ENCODE results near the gene DROSHA. TPM values are rescaled to one million over a fixed set of nuclear protein-coding genes. Genes with fewer than 3 reads are reported as not detected.
A peak's percentile ranks its signal among the peaks of the same experiment; 100 is the strongest.
"Not testable (repeated sequence)": the region's sequence is repeated elsewhere in the genome, so short reads cannot be mapped to it uniquely, and the experiment has no call there.

DROSHA gene
- total RNA-seq, 1 donor from 2014 or later, result 59.3 TPM

GRCh38 chr5:31556461-31556860 lies 24.6 kb upstream of the DROSHA start:
- H3K36me3 Mint-ChIP-seq (ENCODE audit: low read depth), result peaks cover 18% of the 10 kb centered on the region
- no peak overlapping the region for H3K27ac Mint-ChIP-seq (ENCODE audit: unreplicated experiment)
- no peaks in the 10 kb centered on the region for H3K9me3 Mint-ChIP-seq (ENCODE audit: low read depth)
- H3K4me1 Mint-ChIP-seq (ENCODE audit: low read depth), result no peaks in the 10 kb centered on the region
- DNase-seq (ENCODE audit: low spot score), result no peak
- TF ChIP-seq CTCF (IDR thresholded peaks at IDR 0.05), result no peak
- no peaks in the 10 kb centered on the region for H3K27me3 Mint-ChIP-seq (ENCODE audit: low read depth)
- H3K4me3 Mint-ChIP-seq (ENCODE audit: unreplicated experiment), result no peak overlapping the region

GRCh38 chr5:31554552-31554951 lies 22.7 kb upstream of the DROSHA start:
- no peaks in the 10 kb centered on the region for H3K9me3 Mint-ChIP-seq (ENCODE audit: low read depth)
- peaks cover 21% of the 10 kb centered on the region for H3K36me3 Mint-ChIP-seq (ENCODE audit: low read depth)
- no peaks in the 10 kb centered on the region for H3K27me3 Mint-ChIP-seq (ENCODE audit: low read depth)
- no peak overlapping the region for H3K4me3 Mint-ChIP-seq (ENCODE audit: unreplicated experiment)
- DNase-seq (ENCODE audit: low spot score), result no peak
- H3K4me1 Mint-ChIP-seq (ENCODE audit: low read depth), result no peaks in the 10 kb centered on the region
- H3K27ac Mint-ChIP-seq (ENCODE audit: unreplicated experiment), result no peak overlapping the region
- no peak for TF ChIP-seq CTCF (IDR thresholded peaks at IDR 0.05)

- Mint-ChIP-seq H3K27me3 (ENCODE audit: low read depth) (no peaks in the 10 kb centered on the region), H3K36me3 (ENCODE audit: low read depth) (peaks cover 21% of the 10 kb centered on the region), H3K4me1 (ENCODE audit: low read depth) (no peaks in the 10 kb centered on the region), H3K27ac (ENCODE audit: unreplicated experiment) (no peak overlapping the region), H3K9me3 (ENCODE audit: low read depth) (no peaks in the 10 kb centered on the region), H3K4me3 (ENCODE audit: unreplicated experiment) (no peak overlapping the region)
- TF ChIP-seq CTCF (IDR thresholded peaks at IDR 0.05), result no peak
- DNase-seq (ENCODE audit: low spot score), result no peak
Observed at GRCh38 chr5:31553863-31554262, 22.0 kb upstream of the DROSHA start.

- Mint-ChIP-seq H3K4me1 (ENCODE audit: low read depth) (no peaks in the 10 kb centered on the region), H3K27ac (ENCODE audit: unreplicated experiment) (no peak overlapping the region), H3K27me3 (ENCODE audit: low read depth) (no peaks in the 10 kb centered on the region), H3K4me3 (ENCODE audit: unreplicated experiment) (no peak overlapping the region), H3K9me3 (ENCODE audit: low read depth) (no peaks in the 10 kb centered on the region), H3K36me3 (ENCODE audit: low read depth) (peaks cover 36% of the 10 kb centered on the region)
- no peak for TF ChIP-seq CTCF (IDR thresholded peaks at IDR 0.05)
- no peak for DNase-seq (ENCODE audit: low spot score)
Observed at GRCh38 chr5:31551878-31552277, 20.0 kb upstream of the DROSHA start.

GRCh38 chr5:31549114-31549513 lies 17.2 kb upstream of the DROSHA start:
- not testable (repeated sequence) for H3K4me1 Mint-ChIP-seq (ENCODE audit: low read depth); H3K4me3 Mint-ChIP-seq (ENCODE audit: unreplicated experiment); H3K9me3 Mint-ChIP-seq (ENCODE audit: low read depth); H3K27me3 Mint-ChIP-seq (ENCODE audit: low read depth); DNase-seq (ENCODE audit: low spot score); H3K27ac Mint-ChIP-seq (ENCODE audit: unreplicated experiment)
- H3K36me3 Mint-ChIP-seq (ENCODE audit: low read depth), result peaks cover 45% of the 10 kb centered on the region

GRCh38 chr5:31537851-31538250 lies 6.0 kb upstream of the DROSHA start:
- no peak for DNase-seq (ENCODE audit: low spot score)
- Mint-ChIP-seq H3K9me3 (ENCODE audit: low read depth) (no peaks in the 10 kb centered on the region), H3K27me3 (ENCODE audit: low read depth) (no peaks in the 10 kb centered on the region), H3K4me1 (ENCODE audit: low read depth) (peaks cover 37% of the 10 kb centered on the region), H3K4me3 (ENCODE audit: unreplicated experiment) (no peak overlapping the region), H3K27ac (ENCODE audit: unreplicated experiment) (peak overlapping the region; percentile 94), H3K36me3 (ENCODE audit: low read depth) (peaks cover 16% of the 10 kb centered on the region)
- TF ChIP-seq CTCF (IDR thresholded peaks at IDR 0.05), result no peak

All from chondrocyte (in vitro differentiated cells).